Measurements from ENCODE around the gene CD3D. TPM values are rescaled to one million over a fixed set of nuclear protein-coding genes. Genes with fewer than 3 reads are reported as not detected.

CD3D gene
- total RNA-seq, 4 donors from 2014 or later: 1.5 to 1.8 (median 1.7) TPM; not detected in 1

DNA sequence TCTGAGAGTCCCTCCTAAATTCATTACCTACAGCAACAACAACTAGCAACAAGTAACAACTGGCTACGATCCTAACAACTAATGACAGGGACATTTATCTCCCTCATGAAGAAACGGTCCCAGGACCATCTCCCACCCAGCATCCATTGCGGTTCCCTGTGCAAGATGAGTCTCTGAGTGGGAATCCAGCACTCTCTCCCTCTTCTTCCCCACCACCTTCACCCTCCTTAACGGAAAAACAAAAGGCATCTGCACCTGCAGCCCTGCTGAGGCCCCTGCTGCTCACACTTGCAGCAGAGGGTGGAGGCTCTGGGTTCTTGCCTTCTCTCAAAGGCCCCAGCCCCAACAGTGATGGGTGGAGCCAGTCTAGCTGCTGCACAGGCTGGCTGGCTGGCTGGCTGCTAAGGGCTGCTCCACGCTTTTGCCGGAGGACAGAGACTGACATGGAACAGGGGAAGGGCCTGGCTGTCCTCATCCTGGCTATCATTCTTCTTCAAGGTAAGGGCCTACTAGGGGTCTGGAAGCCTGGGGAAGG is 1.5 kb upstream of the CD3D start, which contains the start of gene CD3G:
Gene CD3G, plus strand, starts transcription at position 364 of the 535 bp plus-strand sequence. Its CDS starts 80 bp downstream, at position 444.
- Histone ChIP-seq H3K36me3 (no peaks in the 10 kb centered on the region), H3K4me3 (no peak within 1 kb of the TSS), H3K27me3 (peaks cover 65% of the 10 kb centered on the region), H3K27ac (no peak within 1 kb of the TSS), H3K9me3 (no peaks in the 10 kb centered on the region), H3K4me1 (no peaks in the 10 kb centered on the region)
- no peak for TF ChIP-seq POLR2A (IDR thresholded peaks at IDR 0.05)
- TF ChIP-seq POLR2AphosphoS5 (IDR thresholded peaks at IDR 0.05): no peak
- no peak for TF ChIP-seq EP300 (IDR thresholded peaks at IDR 0.05)
- TF ChIP-seq, protein P1, sequence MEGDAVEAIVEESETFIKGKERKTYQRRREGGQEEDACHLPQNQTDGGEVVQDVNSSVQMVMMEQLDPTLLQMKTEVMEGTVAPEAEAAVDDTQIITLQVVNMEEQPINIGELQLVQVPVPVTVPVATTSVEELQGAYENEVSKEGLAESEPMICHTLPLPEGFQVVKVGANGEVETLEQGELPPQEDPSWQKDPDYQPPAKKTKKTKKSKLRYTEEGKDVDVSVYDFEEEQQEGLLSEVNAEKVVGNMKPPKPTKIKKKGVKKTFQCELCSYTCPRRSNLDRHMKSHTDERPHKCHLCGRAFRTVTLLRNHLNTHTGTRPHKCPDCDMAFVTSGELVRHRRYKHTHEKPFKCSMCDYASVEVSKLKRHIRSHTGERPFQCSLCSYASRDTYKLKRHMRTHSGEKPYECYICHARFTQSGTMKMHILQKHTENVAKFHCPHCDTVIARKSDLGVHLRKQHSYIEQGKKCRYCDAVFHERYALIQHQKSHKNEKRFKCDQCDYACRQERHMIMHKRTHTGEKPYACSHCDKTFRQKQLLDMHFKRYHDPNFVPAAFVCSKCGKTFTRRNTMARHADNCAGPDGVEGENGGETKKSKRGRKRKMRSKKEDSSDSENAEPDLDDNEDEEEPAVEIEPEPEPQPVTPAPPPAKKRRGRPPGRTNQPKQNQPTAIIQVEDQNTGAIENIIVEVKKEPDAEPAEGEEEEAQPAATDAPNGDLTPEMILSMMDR (IDR thresholded peaks at IDR 0.05): no peak
- no peak for ATAC-seq
- 58 to 70% methylated on average over 3 to 4 of the region's 6 CpGs for WGBS, 2 donors (ENCODE audit: low coverage in 1 of 2)

DNA sequence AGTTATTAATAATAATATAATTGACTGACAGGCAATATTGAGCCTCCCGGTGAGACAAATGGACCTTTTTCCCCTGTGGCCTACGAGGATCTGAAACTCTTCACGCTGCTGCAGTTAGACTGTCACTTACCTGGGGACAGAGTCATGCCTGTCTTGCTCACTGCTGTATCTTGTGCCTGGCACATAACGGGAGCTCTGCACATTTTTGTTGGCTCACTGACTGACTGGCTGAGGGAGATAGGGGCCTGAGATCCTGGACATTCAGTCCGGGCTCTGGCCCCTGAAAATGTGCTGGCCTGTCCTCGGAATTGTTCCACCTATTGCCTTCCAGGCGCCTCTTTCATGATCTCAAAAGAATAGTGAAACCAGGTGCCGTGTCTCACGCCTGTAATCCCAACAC is 743 bp upstream of the CD3D start:
- Histone ChIP-seq H3K27ac (no peak overlapping the region), H3K9me3 (no peaks in the 10 kb centered on the region), H3K36me3 (no peaks in the 10 kb centered on the region), H3K4me1 (no peaks in the 10 kb centered on the region), H3K4me3 (no peak overlapping the region), H3K27me3 (peaks cover 66% of the 10 kb centered on the region)
- 56 to 79% methylated on average over 3 of the region's 9 CpGs for WGBS, 2 donors (ENCODE audit: low coverage in 1 of 2)
- no peak for ATAC-seq
- TF ChIP-seq, protein P1 (IDR thresholded peaks at IDR 0.05): no peak

DNA sequence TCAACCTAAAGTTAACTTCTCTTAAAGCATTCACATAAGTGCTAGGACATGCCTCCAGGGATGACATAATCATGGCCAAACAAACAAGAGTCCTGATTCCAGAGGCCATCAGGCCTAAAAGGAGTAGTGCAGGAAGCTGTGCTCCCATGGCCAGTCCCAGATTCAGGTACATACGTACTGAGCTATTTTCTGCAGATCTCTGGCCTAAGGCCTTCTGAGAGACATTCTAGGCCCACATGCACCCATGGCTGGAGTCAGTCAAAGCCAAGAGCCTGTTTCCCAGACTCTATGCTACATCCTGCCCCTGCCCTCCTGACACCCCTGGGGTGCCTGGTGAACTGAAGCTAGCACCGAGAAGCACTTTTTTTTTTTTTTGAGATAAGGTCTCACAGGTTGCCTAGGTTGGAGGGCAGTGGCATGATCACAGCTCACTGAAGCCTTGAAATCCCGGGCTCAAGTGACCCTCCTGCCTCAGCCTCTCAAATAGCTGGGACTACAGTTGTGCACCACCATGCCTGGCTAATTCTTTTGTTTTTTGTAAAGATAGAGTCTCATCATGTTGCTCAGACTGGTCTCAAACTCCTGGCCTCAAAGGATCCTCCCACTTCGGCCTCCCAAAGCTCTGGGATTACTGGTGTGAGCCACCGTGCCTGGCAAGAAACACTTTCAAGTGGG is 553 bp downstream of the CD3D start:
- TF ChIP-seq POLR2A (IDR thresholded peaks at IDR 0.05) (no peak), POLR2AphosphoS5 (IDR thresholded peaks at IDR 0.05) (no peak), EP300 (IDR thresholded peaks at IDR 0.05) (no peak)
- TF ChIP-seq, protein P1 (IDR thresholded peaks at IDR 0.05): no peak
- Histone ChIP-seq H3K4me3 (no peak overlapping the region), H3K27ac (no peak overlapping the region), H3K36me3 (no peaks in the 10 kb centered on the region), H3K9me3 (no peaks in the 10 kb centered on the region), H3K27me3 (peaks cover 73% of the 10 kb centered on the region), H3K4me1 (no peaks in the 10 kb centered on the region)
- 67 to 83% methylated on average over 2 to 4 of the region's 5 CpGs for WGBS, 2 donors (ENCODE audit: low coverage in 1 of 2)
- no peak for ATAC-seq

GRCh38 chr11:118341261-118341660 is 1.2 kb downstream of the CD3D start:
- no peak overlapping the region for H3K27ac ChIP-seq
- no peaks in the 10 kb centered on the region for H3K36me3 ChIP-seq
- no peak for TF ChIP-seq POLR2AphosphoS5 (IDR thresholded peaks at IDR 0.05)
- TF ChIP-seq POLR2A (IDR thresholded peaks at IDR 0.05): no peak
- TF ChIP-seq, protein P1 (IDR thresholded peaks at IDR 0.05): no peak
- H3K4me1 ChIP-seq: no peaks in the 10 kb centered on the region
- H3K4me3 ChIP-seq: no peak overlapping the region
- 70 to 91% methylated on average over 2 to 3 of the region's 3 CpGs for WGBS, 2 donors (ENCODE audit: low coverage in 1 of 2)
- no peak for ATAC-seq
- peaks cover 79% of the 10 kb centered on the region for H3K27me3 ChIP-seq
- no peaks in the 10 kb centered on the region for H3K9me3 ChIP-seq

GRCh38 chr11:118340449-118340848 is 2.1 kb downstream of the CD3D start:
- TF ChIP-seq EP300 (IDR thresholded peaks at IDR 0.05) (no peak), POLR2A (IDR thresholded peaks at IDR 0.05) (no peak), POLR2AphosphoS5 (IDR thresholded peaks at IDR 0.05) (no peak)
- TF ChIP-seq, protein P1 (IDR thresholded peaks at IDR 0.05): no peak
- Histone ChIP-seq H3K27ac (no peak overlapping the region), H3K4me3 (no peak overlapping the region), H3K4me1 (no peaks in the 10 kb centered on the region), H3K9me3 (no peaks in the 10 kb centered on the region), H3K36me3 (no peaks in the 10 kb centered on the region), H3K27me3 (peaks cover 73% of the 10 kb centered on the region)
- 88 to 90% methylated on average over 2 to 3 of the region's 3 CpGs for WGBS, 2 donors (ENCODE audit: low coverage in 1 of 2)
- no peak for ATAC-seq

Measured in gastroesophageal sphincter (tissue), 4 donors.